Dendritic cell treated with granulocyte-macrophage colony-stimulating factor and Interleukin-4, amounts not matched to agents 40 ng/mL and 50 ng/mL, for 4 days (primary cell): ENCODE data around the gene CA5B.
"Not testable (repeated sequence)": the region's sequence is repeated elsewhere in the genome, so short reads cannot be mapped to it uniquely, and the experiment has no call there.

Experiments used
- H3K27ac Mint-ChIP-seq: one replicate; pipeline ENCODE4 v1.8.0; 2022; ENCODE audit warnings: mild to moderate bottlenecking, mixed read lengths
- H3K27me3 Mint-ChIP-seq: one replicate; pipeline ENCODE4 v1.8.0; 2022; ENCODE audit warnings: mild to moderate bottlenecking, mixed read lengths
- H3K36me3 Mint-ChIP-seq: one replicate; pipeline ENCODE4 v1.8.0; 2022; ENCODE audit warnings: low read depth, mixed read lengths
- H3K4me1 Mint-ChIP-seq: one replicate; pipeline ENCODE4 v1.8.0; 2022; ENCODE audit warnings: low read depth, mixed read lengths
- H3K4me3 Mint-ChIP-seq: one replicate; pipeline ENCODE4 v1.8.0; 2022; ENCODE audit warnings: mild to moderate bottlenecking, moderate library complexity, mixed read lengths
- H3K9me3 Mint-ChIP-seq: one replicate; pipeline ENCODE4 v1.8.0; 2022; ENCODE audit warnings: mixed read lengths
- intact Hi-C: fragments of 100-400 bp; cut with micrococcal nuclease; formaldehyde crosslinking; loops from one replicate; pipeline ENCODE4 v1.15.0; 2022

CA5B gene, protein sequence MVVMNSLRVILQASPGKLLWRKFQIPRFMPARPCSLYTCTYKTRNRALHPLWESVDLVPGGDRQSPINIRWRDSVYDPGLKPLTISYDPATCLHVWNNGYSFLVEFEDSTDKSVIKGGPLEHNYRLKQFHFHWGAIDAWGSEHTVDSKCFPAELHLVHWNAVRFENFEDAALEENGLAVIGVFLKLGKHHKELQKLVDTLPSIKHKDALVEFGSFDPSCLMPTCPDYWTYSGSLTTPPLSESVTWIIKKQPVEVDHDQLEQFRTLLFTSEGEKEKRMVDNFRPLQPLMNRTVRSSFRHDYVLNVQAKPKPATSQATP

GRCh38 chrX:15737959-15738902, at the start of gene CA5B:
TSS of gene CA5B (plus strand) at chrX:15738270. CDS start at chrX:15750024, 11,754 bp downstream.
- Mint-ChIP-seq H3K9me3 (no peaks in the 10 kb centered on the region), H3K27me3 (no peaks in the 10 kb centered on the region), H3K4me1 (peaks cover 18% of the 10 kb centered on the region), H3K27ac (peak within 1 kb of the TSS; percentile 82), H3K36me3 (peaks cover 16% of the 10 kb centered on the region), H3K4me3 (peak within 1 kb of the TSS; percentile 87)
- intact Hi-C loops, result loop anchor here (5.0 to 10.0 kb wide), 2 partner anchors 47 to 51 kb away; no protein-coding TSS in a partner anchor

GRCh38 chrX:15694941-15695451, 43.1 kb upstream of the CA5B start:
- peaks cover 67% of the 10 kb centered on the region for H3K36me3 Mint-ChIP-seq
- H3K27ac Mint-ChIP-seq, result peak overlapping the region; percentile 6
- no peaks in the 10 kb centered on the region for H3K4me1 Mint-ChIP-seq
- intact Hi-C loops, result no loop called here
- H3K9me3 Mint-ChIP-seq, result no peaks in the 10 kb centered on the region
- no peak overlapping the region for H3K4me3 Mint-ChIP-seq
- H3K27me3 Mint-ChIP-seq, result no peaks in the 10 kb centered on the region

DNA sequence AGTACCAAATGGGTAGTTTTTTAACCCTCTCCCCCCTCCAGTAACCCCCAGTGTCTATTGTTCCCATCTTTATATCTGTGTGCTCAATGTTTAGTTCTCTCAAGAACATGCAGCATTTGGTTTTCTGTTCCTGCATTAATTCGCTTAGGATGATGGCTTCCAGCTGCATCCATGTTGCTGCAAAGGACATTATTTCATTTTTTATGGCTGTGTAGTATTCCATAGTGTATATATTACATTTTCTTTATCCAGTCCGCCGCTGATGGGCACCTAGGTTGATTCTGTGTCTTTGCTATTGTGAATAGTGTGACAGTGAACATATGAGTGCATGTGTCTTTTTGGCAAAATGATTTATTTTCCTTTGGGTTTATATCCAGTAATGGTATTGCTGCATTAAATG, 41.6 kb upstream of the CA5B start:
- intact Hi-C loops, result no loop called here
- Mint-ChIP-seq H3K27ac (peak overlapping the region; percentile 23), H3K9me3 (no peaks in the 10 kb centered on the region), H3K27me3 (no peaks in the 10 kb centered on the region), H3K36me3 (peaks cover 61% of the 10 kb centered on the region), H3K4me1 (no peaks in the 10 kb centered on the region), H3K4me3 (no peak overlapping the region)

DNA sequence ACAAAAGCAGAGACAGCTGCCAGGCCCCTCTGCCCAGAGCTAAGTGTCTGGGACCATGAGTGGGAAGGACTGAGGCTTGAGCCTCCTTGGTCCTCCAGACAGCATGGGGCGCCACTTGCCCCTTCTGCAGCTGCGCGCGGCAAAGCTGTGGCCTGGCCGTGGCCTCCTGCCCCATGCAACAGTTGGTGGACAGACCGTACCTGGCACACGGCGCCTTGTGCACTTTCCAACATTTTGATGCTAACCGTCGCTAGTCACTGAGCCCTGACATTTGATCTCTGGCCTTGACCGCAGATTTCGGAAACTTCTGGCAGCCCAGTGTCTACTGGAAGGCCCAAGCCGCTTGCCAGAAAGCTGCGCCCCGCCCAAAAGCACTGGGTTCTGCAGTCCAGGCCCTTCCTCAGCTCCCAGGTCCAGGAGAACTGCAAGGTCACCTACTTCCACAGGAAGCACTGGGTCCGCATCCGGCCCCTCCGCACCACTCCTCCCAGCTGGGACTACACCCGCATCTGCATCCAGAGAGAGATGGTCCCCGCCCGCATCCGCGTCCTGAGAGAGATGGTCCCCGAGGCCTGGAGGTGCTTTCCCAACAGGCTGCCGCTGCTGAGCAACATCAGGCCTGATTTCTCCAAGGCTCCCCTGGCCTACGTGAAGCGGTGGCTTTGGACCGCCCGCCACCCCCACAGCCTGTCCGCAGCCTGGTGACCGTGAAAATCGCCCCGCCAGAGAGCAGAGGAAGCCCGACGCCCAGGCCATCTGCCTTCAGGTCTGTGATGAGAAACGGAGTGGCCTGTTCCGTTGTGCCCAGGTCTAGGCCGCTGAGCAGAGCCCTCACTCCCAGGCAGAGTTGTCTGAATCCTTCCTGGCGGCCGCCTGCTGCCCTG, 35.3 kb upstream of the CA5B start:
- H3K27ac Mint-ChIP-seq, result no peak overlapping the region
- peaks cover 33% of the 10 kb centered on the region for H3K36me3 Mint-ChIP-seq
- H3K9me3 Mint-ChIP-seq, result no peaks in the 10 kb centered on the region
- no peaks in the 10 kb centered on the region for H3K4me1 Mint-ChIP-seq
- no peaks in the 10 kb centered on the region for H3K27me3 Mint-ChIP-seq
- H3K4me3 Mint-ChIP-seq, result no peak overlapping the region
- intact Hi-C loops, result no loop called here

- intact Hi-C loops, H3K4me1 Mint-ChIP-seq, H3K27me3 Mint-ChIP-seq, H3K9me3 Mint-ChIP-seq, H3K4me3 Mint-ChIP-seq, H3K27ac Mint-ChIP-seq: not testable (repeated sequence)
- peaks cover 33% of the 10 kb centered on the region for H3K36me3 Mint-ChIP-seq
Measured at GRCh38 chrX:15703809-15704208, 34.3 kb upstream of the CA5B start.

- H3K4me1 Mint-ChIP-seq, H3K4me3 Mint-ChIP-seq, H3K9me3 Mint-ChIP-seq, intact Hi-C loops, H3K27me3 Mint-ChIP-seq, H3K27ac Mint-ChIP-seq: not testable (repeated sequence)
- peaks cover 29% of the 10 kb centered on the region for H3K36me3 Mint-ChIP-seq
Measured at GRCh38 chrX:15704273-15704672, 33.8 kb upstream of the CA5B start.

GRCh38 chrX:15714529-15714928, 23.5 kb upstream of the CA5B start:
- Mint-ChIP-seq H3K9me3 (no peaks in the 10 kb centered on the region), H3K4me1 (no peaks in the 10 kb centered on the region)
- intact Hi-C loops, result no loop called here

GRCh38 chrX:15718283-15718970, 19.6 kb upstream of the CA5B start:
- H3K9me3 Mint-ChIP-seq, result no peaks in the 10 kb centered on the region
- intact Hi-C loops, result no loop called here
- no peaks in the 10 kb centered on the region for H3K27me3 Mint-ChIP-seq
- no peak overlapping the region for H3K27ac Mint-ChIP-seq
- H3K4me3 Mint-ChIP-seq, result no peak overlapping the region
- peaks cover 22% of the 10 kb centered on the region for H3K36me3 Mint-ChIP-seq
- H3K4me1 Mint-ChIP-seq, result peaks cover 7% of the 10 kb centered on the region

More at GRCh38 chrX:15714529-15714928, 23.5 kb upstream of the CA5B start:
- H3K27ac Mint-ChIP-seq, result no peak overlapping the region
- peaks cover 26% of the 10 kb centered on the region for H3K36me3 Mint-ChIP-seq
- H3K4me3 Mint-ChIP-seq, result no peak overlapping the region
- no peaks in the 10 kb centered on the region for H3K27me3 Mint-ChIP-seq

- Mint-ChIP-seq H3K4me1 (peaks cover 7% of the 10 kb centered on the region), H3K36me3 (peaks cover 16% of the 10 kb centered on the region), H3K27ac (no peak overlapping the region), H3K9me3 (no peaks in the 10 kb centered on the region), H3K27me3 (no peaks in the 10 kb centered on the region), H3K4me3 (no peak overlapping the region)
- intact Hi-C loops, result no loop called here
Measured at GRCh38 chrX:15719324-15719968, 18.6 kb upstream of the CA5B start.

DNA sequence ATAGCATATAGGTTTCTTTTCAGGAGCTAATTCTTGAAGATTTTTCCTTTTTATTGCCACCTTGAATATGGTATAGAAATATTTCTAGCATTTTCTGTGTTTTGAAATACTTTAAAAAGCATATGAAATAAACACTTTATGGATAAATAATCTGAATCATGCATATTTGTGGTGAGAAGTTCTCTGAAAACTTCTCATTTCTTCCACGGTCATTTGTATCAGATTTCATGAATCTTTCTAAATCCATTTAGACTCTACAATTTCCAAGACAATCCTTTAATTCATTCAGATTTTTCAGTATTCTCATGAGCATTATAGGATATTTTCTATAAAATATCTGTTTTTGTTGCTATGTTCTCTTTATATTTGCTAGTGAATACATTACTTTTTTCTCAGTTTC, 16.2 kb upstream of the CA5B start:
- peaks cover 11% of the 10 kb centered on the region for H3K36me3 Mint-ChIP-seq
- H3K27ac Mint-ChIP-seq, result no peak overlapping the region

DNA sequence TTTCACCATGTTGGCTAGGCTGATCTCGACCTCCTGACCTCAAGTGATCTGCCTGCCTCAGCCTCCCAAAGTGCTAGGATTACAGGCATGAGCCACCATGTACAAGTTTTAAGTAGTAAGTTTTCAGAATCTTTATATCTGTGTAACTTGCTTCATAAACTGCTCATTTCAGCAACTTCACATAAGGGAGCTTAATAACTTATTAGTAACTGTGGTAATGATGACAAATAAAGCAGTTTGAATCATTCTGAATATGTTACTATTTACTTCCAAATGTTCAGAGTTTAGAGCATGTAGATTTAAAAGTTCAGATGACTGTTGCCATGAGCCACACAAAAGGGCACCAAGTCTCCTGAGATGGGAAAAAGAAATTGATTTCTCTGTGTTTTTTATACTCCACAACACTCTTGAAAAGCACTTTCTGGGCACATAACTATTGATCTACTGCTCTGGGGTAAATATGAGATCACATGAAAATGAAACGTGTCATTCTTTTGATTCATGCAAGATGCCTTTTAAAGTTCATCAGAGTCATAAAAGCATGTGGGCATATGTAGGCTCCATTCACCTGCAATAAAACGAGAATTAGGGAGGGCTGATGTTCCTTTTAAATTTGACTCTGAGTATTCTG, 14.1 kb upstream of the CA5B start:
- peaks cover 9% of the 10 kb centered on the region for H3K36me3 Mint-ChIP-seq
- H3K4me1 Mint-ChIP-seq, result peaks cover 7% of the 10 kb centered on the region
- intact Hi-C loops, result no loop called here
- no peak overlapping the region for H3K27ac Mint-ChIP-seq
- H3K4me3 Mint-ChIP-seq, result no peak overlapping the region
- no peaks in the 10 kb centered on the region for H3K27me3 Mint-ChIP-seq
- H3K9me3 Mint-ChIP-seq, result no peaks in the 10 kb centered on the region

More for the DNA sequence above, 16.2 kb upstream of the CA5B start:
- intact Hi-C loops, result no loop called here
- no peaks in the 10 kb centered on the region for H3K9me3 Mint-ChIP-seq
- no peak overlapping the region for H3K4me3 Mint-ChIP-seq
- H3K27me3 Mint-ChIP-seq, result no peaks in the 10 kb centered on the region
- H3K4me1 Mint-ChIP-seq, result peaks cover 7% of the 10 kb centered on the region

DNA sequence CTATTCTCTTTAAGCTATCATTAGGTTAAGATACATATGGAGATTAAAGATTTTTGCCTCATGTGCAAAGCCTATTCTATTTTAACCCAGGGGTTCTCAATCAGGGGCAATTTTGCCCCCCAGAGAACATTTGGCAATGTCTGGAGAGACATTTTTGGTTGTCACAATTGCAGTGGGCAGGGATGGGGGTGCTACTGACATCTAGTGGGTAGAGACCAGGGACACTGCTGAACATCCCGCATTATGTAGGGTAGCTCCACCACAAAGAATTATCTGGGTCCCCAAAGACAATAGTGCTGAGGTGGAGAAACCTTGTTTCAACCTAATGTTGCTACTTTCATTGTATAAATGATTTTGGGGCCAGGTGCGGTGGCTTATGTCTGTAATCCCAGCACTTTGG, 13.2 kb upstream of the CA5B start:
- Mint-ChIP-seq H3K36me3 (peaks cover 7% of the 10 kb centered on the region), H3K4me3 (no peak overlapping the region), H3K27me3 (no peaks in the 10 kb centered on the region), H3K4me1 (peaks cover 7% of the 10 kb centered on the region), H3K9me3 (no peaks in the 10 kb centered on the region), H3K27ac (no peak overlapping the region)
- intact Hi-C loops, result no loop called here
